GM23338 (cell line): ENCODE measurements around the gene CDH4.

Source experiments
- EZH2 ChIP-seq: fragments of 200-600 bp; sonication (generic); IDR thresholded peaks from one replicate; pipeline ENCODE4 v1.8.0; 2017; ENCODE audit warnings: antibody characterized with exemption, mild to moderate bottlenecking, low read depth; ENCODE audit not compliant: unreplicated experiment
- EZH2phosphoT487 ChIP-seq: fragments of 200-600 bp; sonication (generic); IDR thresholded peaks from one replicate; pipeline ENCODE4 v1.8.1; 2018; ENCODE audit warnings: antibody characterized with exemption; ENCODE audit not compliant: unreplicated experiment
- JUNB ChIP-seq: IDR thresholded peaks from one replicate; pipeline ENCODE4 v1.6.1; 2016; ENCODE audit warnings: antibody characterized with exemption; ENCODE audit not compliant: unreplicated experiment
- NANOG ChIP-seq: IDR thresholded peaks from 2 replicates; pipeline ENCODE4 v1.6.1; 2016; ENCODE audit warnings: antibody characterized with exemption, borderline replicate concordance
- POLR2AphosphoS5 ChIP-seq: IDR thresholded peaks from 2 replicates; pipeline ENCODE4 v1.6.1; 2016; ENCODE audit warnings: antibody characterized with exemption, low read depth
- ZNF331 ChIP-seq: fragments of 250-450 bp; sonication (Bioruptor Pico); IDR thresholded peaks from 2 replicates; pipeline ENCODE4 v1.5.0; 2020; ENCODE audit warnings: low read depth, mild to moderate bottlenecking, moderate library complexity
- TF ChIP-seq, protein P1 (sequence below), 2 experiments: fragments of 200-600 bp in 1 of 2; sonication (generic) in 1 of 2; conservative IDR thresholded peaks; 2 replicates each; pipeline versions ENCODE4 v1.5.1 to v1.6.1; 2016 to 2017; ENCODE audit warnings: antibody characterized with exemption in 2 of 2, low read depth in 2 of 2, mild to moderate bottlenecking in 2 of 2, moderate library complexity in 1 of 2
- TF ChIP-seq, protein P2 (sequence below): IDR thresholded peaks from one replicate; pipeline ENCODE4 v1.6.1; 2018; ENCODE audit warnings: antibody characterized with exemption; ENCODE audit not compliant: unreplicated experiment

DNA sequence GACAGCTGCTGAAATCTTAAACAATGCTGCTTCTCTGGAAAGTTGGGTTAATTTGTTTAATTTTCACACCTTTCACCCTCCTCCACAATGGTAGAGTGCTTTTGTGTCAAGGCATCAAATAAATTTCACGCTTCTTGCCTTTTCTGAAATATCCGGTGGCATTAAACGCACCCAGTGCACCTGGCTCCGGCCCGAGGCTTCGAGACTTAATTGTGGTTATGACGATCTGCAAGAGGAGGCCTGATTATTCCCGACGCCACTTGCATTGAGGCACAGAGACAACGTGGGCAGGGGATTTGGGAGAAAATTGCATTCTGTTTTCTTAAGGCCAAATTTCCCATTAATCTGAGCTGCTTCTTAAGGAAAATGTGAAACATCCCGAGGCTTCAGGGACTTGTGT, 152.2 kb downstream of the CDH4 start:
- TF ChIP-seq POLR2AphosphoS5 (no peak), EZH2 (no peak), JUNB (no peak), NANOG (no peak), ZNF331 (CRISPR knock-in tag) (no peak), EZH2phosphoT487 (no peak)
- TF ChIP-seq, protein P1, sequence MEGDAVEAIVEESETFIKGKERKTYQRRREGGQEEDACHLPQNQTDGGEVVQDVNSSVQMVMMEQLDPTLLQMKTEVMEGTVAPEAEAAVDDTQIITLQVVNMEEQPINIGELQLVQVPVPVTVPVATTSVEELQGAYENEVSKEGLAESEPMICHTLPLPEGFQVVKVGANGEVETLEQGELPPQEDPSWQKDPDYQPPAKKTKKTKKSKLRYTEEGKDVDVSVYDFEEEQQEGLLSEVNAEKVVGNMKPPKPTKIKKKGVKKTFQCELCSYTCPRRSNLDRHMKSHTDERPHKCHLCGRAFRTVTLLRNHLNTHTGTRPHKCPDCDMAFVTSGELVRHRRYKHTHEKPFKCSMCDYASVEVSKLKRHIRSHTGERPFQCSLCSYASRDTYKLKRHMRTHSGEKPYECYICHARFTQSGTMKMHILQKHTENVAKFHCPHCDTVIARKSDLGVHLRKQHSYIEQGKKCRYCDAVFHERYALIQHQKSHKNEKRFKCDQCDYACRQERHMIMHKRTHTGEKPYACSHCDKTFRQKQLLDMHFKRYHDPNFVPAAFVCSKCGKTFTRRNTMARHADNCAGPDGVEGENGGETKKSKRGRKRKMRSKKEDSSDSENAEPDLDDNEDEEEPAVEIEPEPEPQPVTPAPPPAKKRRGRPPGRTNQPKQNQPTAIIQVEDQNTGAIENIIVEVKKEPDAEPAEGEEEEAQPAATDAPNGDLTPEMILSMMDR (conservative IDR thresholded peaks at IDR 0.05; ENCODE audit: low read depth in 2 of 2) = no peak
- TF ChIP-seq, protein P2, sequence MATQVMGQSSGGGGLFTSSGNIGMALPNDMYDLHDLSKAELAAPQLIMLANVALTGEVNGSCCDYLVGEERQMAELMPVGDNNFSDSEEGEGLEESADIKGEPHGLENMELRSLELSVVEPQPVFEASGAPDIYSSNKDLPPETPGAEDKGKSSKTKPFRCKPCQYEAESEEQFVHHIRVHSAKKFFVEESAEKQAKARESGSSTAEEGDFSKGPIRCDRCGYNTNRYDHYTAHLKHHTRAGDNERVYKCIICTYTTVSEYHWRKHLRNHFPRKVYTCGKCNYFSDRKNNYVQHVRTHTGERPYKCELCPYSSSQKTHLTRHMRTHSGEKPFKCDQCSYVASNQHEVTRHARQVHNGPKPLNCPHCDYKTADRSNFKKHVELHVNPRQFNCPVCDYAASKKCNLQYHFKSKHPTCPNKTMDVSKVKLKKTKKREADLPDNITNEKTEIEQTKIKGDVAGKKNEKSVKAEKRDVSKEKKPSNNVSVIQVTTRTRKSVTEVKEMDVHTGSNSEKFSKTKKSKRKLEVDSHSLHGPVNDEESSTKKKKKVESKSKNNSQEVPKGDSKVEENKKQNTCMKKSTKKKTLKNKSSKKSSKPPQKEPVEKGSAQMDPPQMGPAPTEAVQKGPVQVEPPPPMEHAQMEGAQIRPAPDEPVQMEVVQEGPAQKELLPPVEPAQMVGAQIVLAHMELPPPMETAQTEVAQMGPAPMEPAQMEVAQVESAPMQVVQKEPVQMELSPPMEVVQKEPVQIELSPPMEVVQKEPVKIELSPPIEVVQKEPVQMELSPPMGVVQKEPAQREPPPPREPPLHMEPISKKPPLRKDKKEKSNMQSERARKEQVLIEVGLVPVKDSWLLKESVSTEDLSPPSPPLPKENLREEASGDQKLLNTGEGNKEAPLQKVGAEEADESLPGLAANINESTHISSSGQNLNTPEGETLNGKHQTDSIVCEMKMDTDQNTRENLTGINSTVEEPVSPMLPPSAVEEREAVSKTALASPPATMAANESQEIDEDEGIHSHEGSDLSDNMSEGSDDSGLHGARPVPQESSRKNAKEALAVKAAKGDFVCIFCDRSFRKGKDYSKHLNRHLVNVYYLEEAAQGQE = no peak
